GM19025 (cell line): ENCODE data around the gene ANTXRL.
"Not testable (repeated sequence)": the region's sequence is repeated elsewhere in the genome, so short reads cannot be mapped to it uniquely, and the experiment has no call there.

Experiments
- ATAC-seq: cut with Tn5 transposase; IDR thresholded peaks from one replicate; pipeline ENCODE4 v1.9.1; 2021; ENCODE audit warnings: mild to moderate bottlenecking, low read depth, moderate library complexity; ENCODE audit not compliant: unreplicated experiment

ANTXRL gene

GRCh38 chr10:46305986-46306385 is 19.2 kb downstream of the ANTXRL start:
- no peak for ATAC-seq

GRCh38 chr10:46306516-46307184 is 19.9 kb downstream of the ANTXRL start:
- ATAC-seq = no peak

GRCh38 chr10:46307281-46308112 is 20.7 kb downstream of the ANTXRL start:
- ATAC-seq = no peak

GRCh38 chr10:46308113-46308415 is 21.3 kb downstream of the ANTXRL start:
- no peak for ATAC-seq

- no peak for ATAC-seq
Measured at GRCh38 chr10:46308666-46309450, 22.1 kb downstream of the ANTXRL start.

GRCh38 chr10:46309511-46310142 is 22.8 kb downstream of the ANTXRL start:
- no peak for ATAC-seq

GRCh38 chr10:46310143-46310514 is 23.3 kb downstream of the ANTXRL start:
- no peak for ATAC-seq

- no peak for ATAC-seq
Measured at GRCh38 chr10:46310851-46311250, 24.1 kb downstream of the ANTXRL start.

GRCh38 chr10:46311501-46311951 is 24.7 kb downstream of the ANTXRL start:
- no peak for ATAC-seq

GRCh38 chr10:46311961-46312431 is 25.2 kb downstream of the ANTXRL start:
- ATAC-seq = not testable (repeated sequence)

- ATAC-seq = no peak
Measured at GRCh38 chr10:46312953-46313352, 26.2 kb downstream of the ANTXRL start.

- no peak for ATAC-seq
Measured at GRCh38 chr10:46314071-46314470, 27.3 kb downstream of the ANTXRL start.

GRCh38 chr10:46315071-46315860 is 28.5 kb downstream of the ANTXRL start:
- not testable (repeated sequence) for ATAC-seq

- no peak for ATAC-seq
Measured at GRCh38 chr10:46317370-46317769, 30.6 kb downstream of the ANTXRL start.

- no peak for ATAC-seq
Measured at GRCh38 chr10:46317889-46318288, 31.1 kb downstream of the ANTXRL start.

GRCh38 chr10:46318799-46319198 is 32.0 kb downstream of the ANTXRL start:
- ATAC-seq = no peak

- no peak for ATAC-seq
Measured at GRCh38 chr10:46319389-46319788, 32.6 kb downstream of the ANTXRL start.

- ATAC-seq = no peak
Measured at GRCh38 chr10:46321770-46322169, 35.0 kb downstream of the ANTXRL start.

- no peak for ATAC-seq
Measured at GRCh38 chr10:46323176-46323575, 36.4 kb downstream of the ANTXRL start.

GRCh38 chr10:46325021-46325420 is 38.2 kb downstream of the ANTXRL start:
- ATAC-seq = no peak
